MCF 10A (cell line): ENCODE measurements around the gene RAB6B. TPM values are rescaled to one million over a fixed set of nuclear protein-coding genes. Genes with fewer than 3 reads are reported as not detected.

Source experiments
- BruUV-seq: library from RNA; stranded (reverse); fragments of 400-500 nt; replicated peaks from 2 replicates; lab custom pipeline; 2021; lab: Mats Ljungman, UMichigan
- CTCF ChIA-PET: fragments of 300-600 bp; sonication (Branson Sonifier 250); formaldehyde crosslinking; extraction: SDS; loops from one replicate; lab custom pipeline; 2021; ENCODE audit warnings: antibody characterized with exemption, inconsistent platforms; lab: Yijun Ruan, JAX
- POLR2A ChIA-PET: fragments of 300-600, 350-650 bp; sonication (Branson Sonifier 250); formaldehyde crosslinking; extraction: SDS; loops from one replicate; lab custom pipeline; 2020; ENCODE audit warnings: antibody characterized with exemption, inconsistent platforms; lab: Yijun Ruan, JAX
- DNase-seq: peaks from one replicate; pipeline ENCODE4 v3.0.0-alpha.2; 2018; ENCODE audit not compliant: unreplicated experiment
- H3K27ac Mint-ChIP-seq: one replicate; pipeline ENCODE4 v1.8.0; 2022; ENCODE audit warnings: mild to moderate bottlenecking, low read depth, mixed read lengths; ENCODE audit not compliant: unreplicated experiment
- H3K27me3 Mint-ChIP-seq: one replicate; pipeline ENCODE4 v1.8.0; 2022; ENCODE audit warnings: mixed read lengths; ENCODE audit not compliant: insufficient read depth, unreplicated experiment
- H3K36me3 Mint-ChIP-seq: one replicate; pipeline ENCODE4 v1.8.0; 2022; ENCODE audit warnings: mild to moderate bottlenecking, moderate library complexity, mixed read lengths; ENCODE audit not compliant: insufficient read depth, unreplicated experiment
- H3K4me1 Mint-ChIP-seq: one replicate; pipeline ENCODE4 v1.8.0; 2022; ENCODE audit warnings: mixed read lengths; ENCODE audit not compliant: insufficient read depth, unreplicated experiment
- H3K4me3 Mint-ChIP-seq: one replicate; pipeline ENCODE4 v1.8.0; 2022; ENCODE audit warnings: mild to moderate bottlenecking, moderate library complexity, mixed read lengths; ENCODE audit not compliant: unreplicated experiment
- H3K9me3 Mint-ChIP-seq: one replicate; pipeline ENCODE4 v1.8.0; 2022; ENCODE audit warnings: mixed read lengths; ENCODE audit not compliant: unreplicated experiment
- intact Hi-C: fragments of 100-400 bp; cut with micrococcal nuclease; formaldehyde crosslinking; loops from 2 replicates; pipeline ENCODE4 v1.14.1; 2022
- total RNA-seq: library from RNA; stranded (reverse); gene quantifications from 2 replicates; pipeline ENCODE4 v1.2.3, GENCODE V29; 2022
- TF ChIP-seq, protein P1 (sequence below): fragments of 200-600 bp; IDR thresholded peaks from one replicate; pipeline ENCODE4 v1.8.0; 2022; ENCODE audit warnings: antibody characterized with exemption, mild to moderate bottlenecking; ENCODE audit not compliant: unreplicated experiment

The RAB6B gene
- total RNA-seq, 1 experiment from 2014 or later = 1.1 TPM

DNA sequence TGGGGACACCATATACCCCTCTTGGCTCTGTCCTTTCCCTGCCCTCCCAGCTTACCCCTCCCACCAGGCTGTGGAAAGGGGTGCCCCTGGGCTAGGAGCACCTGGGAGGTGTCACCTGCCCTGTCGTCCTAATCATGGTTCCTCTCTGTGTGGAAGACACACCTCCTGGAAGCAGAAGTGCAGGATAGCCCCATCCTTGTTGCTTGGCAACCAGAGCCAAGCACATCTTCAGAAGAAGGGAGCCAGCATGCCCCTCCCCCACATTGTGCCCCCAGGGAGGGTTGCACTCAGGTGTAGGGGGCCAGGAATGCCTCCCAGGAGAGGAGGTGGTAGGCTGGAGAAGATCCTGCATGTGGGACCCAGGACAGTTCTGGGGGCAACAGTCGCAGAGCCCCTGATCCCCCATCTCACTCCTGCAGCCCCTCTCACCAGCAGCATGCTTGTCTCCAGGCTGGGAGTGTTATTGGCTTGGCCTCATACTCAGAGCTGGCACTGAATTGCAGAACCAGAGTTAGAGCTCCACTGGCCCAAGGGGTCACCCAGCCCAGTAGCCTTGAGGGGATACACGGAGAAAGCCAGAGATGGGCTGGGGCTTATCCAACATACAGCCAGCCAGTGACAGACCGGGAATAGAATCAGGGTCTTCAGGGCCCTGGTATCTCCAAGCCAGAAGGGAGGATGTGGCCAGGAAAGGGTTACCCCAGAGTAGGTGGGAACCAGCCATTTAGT, 8.4 kb downstream of the RAB6B start:
- CTCF ChIA-PET = interaction anchor here (0.6 kb wide), 2 partner anchors 510 to 722 kb away, joined by 3 to 4 read pairs; no protein-coding TSS in a partner anchor
- peaks cover 40% of the 10 kb centered on the region for H3K27me3 Mint-ChIP-seq

DNA sequence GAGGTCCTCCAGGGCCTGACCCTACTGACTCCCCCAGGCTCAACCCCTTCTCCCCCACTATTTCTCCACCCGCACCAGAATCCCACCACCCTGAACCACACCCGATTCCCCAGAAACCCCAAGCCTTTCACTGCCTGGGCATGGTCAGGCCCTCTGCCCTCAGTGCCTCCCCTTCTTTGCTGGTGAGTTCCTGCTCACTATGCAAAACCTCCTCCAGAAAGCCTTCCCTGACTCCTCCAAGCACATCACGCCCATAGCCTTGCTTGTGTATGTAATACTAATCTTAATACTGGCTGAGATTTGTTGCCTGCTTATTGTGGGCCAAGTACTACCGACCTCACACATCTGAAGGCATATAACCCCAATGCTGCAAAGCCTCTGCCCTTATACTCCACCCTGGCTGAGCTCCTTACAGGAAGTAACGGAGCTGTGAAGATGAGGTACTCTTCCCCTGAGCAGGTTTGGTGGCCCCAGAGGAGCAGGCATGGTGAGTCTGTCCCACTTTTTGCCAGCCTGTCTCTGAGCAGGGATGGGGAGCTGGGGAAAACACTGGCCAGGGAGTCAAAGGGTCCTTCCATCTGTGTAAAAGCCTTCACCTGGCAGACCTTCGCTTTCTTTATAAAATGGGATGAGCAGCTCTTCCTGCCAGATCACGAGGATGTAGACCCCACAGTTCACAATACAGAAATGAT, 9.5 kb downstream of the RAB6B start:
- no peaks in the 10 kb centered on the region for H3K36me3 Mint-ChIP-seq
- POLR2A ChIA-PET = no interaction called here
- intact Hi-C loops = no loop called here

More for the DNA sequence above, 8.4 kb downstream of the RAB6B start:
- no peaks in the 10 kb centered on the region for H3K36me3 Mint-ChIP-seq
- no peak for DNase-seq
- no peaks in the 10 kb centered on the region for H3K4me1 Mint-ChIP-seq
- no peak overlapping the region for H3K4me3 Mint-ChIP-seq
- TF ChIP-seq, protein P1, sequence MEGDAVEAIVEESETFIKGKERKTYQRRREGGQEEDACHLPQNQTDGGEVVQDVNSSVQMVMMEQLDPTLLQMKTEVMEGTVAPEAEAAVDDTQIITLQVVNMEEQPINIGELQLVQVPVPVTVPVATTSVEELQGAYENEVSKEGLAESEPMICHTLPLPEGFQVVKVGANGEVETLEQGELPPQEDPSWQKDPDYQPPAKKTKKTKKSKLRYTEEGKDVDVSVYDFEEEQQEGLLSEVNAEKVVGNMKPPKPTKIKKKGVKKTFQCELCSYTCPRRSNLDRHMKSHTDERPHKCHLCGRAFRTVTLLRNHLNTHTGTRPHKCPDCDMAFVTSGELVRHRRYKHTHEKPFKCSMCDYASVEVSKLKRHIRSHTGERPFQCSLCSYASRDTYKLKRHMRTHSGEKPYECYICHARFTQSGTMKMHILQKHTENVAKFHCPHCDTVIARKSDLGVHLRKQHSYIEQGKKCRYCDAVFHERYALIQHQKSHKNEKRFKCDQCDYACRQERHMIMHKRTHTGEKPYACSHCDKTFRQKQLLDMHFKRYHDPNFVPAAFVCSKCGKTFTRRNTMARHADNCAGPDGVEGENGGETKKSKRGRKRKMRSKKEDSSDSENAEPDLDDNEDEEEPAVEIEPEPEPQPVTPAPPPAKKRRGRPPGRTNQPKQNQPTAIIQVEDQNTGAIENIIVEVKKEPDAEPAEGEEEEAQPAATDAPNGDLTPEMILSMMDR = no peak
- H3K9me3 Mint-ChIP-seq = no peaks in the 10 kb centered on the region
- no TSS peak for BruUV-seq
- intact Hi-C loops = no loop called here
- POLR2A ChIA-PET = interaction anchor here (0.6 kb wide), 1 partner anchor 14 kb away, joined by 3 read pairs; no protein-coding TSS in a partner anchor
- no peak overlapping the region for H3K27ac Mint-ChIP-seq

DNA sequence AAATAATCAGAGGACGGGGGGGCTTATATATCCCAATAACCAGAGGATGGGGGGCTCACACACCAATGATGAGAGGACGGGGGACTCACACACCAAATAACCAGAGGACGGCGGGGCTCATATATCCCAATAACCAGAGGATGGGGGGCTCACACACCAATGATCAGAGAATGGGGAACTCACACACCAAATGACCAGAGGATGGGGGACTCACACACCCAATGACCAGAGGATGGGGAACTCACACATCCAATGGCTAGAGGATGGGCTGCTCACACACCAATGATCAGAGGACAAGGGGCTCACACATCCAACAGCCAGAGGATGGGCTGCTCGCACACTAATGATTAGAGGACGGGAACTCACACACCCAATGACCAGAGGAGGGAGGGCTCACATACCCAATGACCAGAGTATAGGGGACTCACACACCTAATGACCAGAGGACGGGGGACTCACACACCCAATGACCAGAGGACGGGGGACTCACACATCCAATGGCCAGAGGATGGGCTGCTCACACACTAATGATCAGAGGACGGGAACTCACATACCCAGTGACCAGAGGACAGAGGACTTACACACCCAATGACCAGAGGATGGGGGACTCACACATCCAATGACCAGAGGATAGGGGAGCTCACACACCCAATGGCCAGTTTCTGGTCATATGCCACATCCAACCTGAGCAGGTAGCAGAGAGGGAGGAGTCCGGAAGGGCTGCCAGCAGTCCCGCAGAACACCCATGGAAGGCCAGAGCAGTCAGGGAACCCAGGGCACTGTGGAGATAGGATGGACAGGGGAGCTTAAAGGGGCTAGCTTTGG, 10.6 kb downstream of the RAB6B start:
- Mint-ChIP-seq H3K27ac (no peak overlapping the region), H3K36me3 (no peaks in the 10 kb centered on the region), H3K4me1 (no peaks in the 10 kb centered on the region), H3K4me3 (no peak overlapping the region), H3K27me3 (peaks cover 40% of the 10 kb centered on the region), H3K9me3 (no peaks in the 10 kb centered on the region)
- CTCF ChIA-PET = interaction anchor here (1.2 kb wide), 1 partner anchor 63 kb away, joined by 3 read pairs; no protein-coding TSS in a partner anchor
- intact Hi-C loops = no loop called here
- no peak for DNase-seq
- POLR2A ChIA-PET = no interaction called here
- no TSS peak for BruUV-seq
- TF ChIP-seq, protein P1 = no peak

More for the DNA sequence above, 9.5 kb downstream of the RAB6B start:
- Mint-ChIP-seq H3K27me3 (peaks cover 40% of the 10 kb centered on the region), H3K9me3 (no peaks in the 10 kb centered on the region), H3K27ac (no peak overlapping the region), H3K4me1 (no peaks in the 10 kb centered on the region), H3K4me3 (no peak overlapping the region)
- CTCF ChIA-PET = interaction anchor here (0.6 kb wide), 2 partner anchors 138 to 723 kb away, joined by 3 to 4 read pairs; no protein-coding TSS in a partner anchor
- TF ChIP-seq, protein P1 = no peak
- DNase-seq = no peak
- BruUV-seq = no TSS peak
